H4 (cell line): ENCODE data around the gene WDR75. TPM values are rescaled to one million over a fixed set of nuclear protein-coding genes. Genes with fewer than 3 reads are reported as not detected.

Experiments used
- total RNA-seq: library from RNA; depleted of rRNA; stranded (reverse); fragments of >200 nt; shearing (Covaris generic); gene quantifications from 2 replicates; pipeline ENCODE4 v1.2.3, GENCODE V29; 2014; rRNA removed

The WDR75 gene
- total RNA-seq, 1 experiment from 2014 or later = 68.6 TPM

Other genes starting within 250 kb of the WDR75 start
- gene SLC40A1, start 139.3 kb downstream of the WDR75 start, total RNA-seq = 2.2 and 3.8 TPM in 2 replicates
- 62.1 and 69.1 TPM in 2 replicates for gene ASNSD1, start 220.0 kb downstream of the WDR75 start, total RNA-seq
- gene ANKAR, start 233.2 kb downstream of the WDR75 start, total RNA-seq = 0.14 and 1.0 TPM in 2 replicates